NT2/D1 (cell line): ENCODE measurements around the gene NME8.

ENCODE experiments used
- DNase-seq: peaks from one replicate; pipeline ENCODE4 v3.0.0-alpha.2; 2011; ENCODE audit warnings: low read depth, low spot score
- H3K27me3 ChIP-seq: 2 replicates; pipeline ENCODE4 v1.6.0; 2011; ENCODE audit warnings: mild to moderate bottlenecking; ENCODE audit not compliant: insufficient read length, insufficient read depth
- H3K36me3 ChIP-seq: 2 replicates; pipeline ENCODE4 v1.6.1; 2011; ENCODE audit warnings: mild to moderate bottlenecking, low read length, mixed read lengths; ENCODE audit not compliant: insufficient read depth, insufficient read length
- H3K4me1 ChIP-seq: 2 replicates; pipeline ENCODE4 v1.5.1; 2011; ENCODE audit not compliant: insufficient read depth, insufficient read length
- H3K4me3 ChIP-seq: 2 replicates; pipeline ENCODE4 v1.5.1; 2011; ENCODE audit warnings: low read depth; ENCODE audit not compliant: insufficient read length
- H3K9ac ChIP-seq: 2 replicates; pipeline ENCODE4 v1.6.0; 2011; ENCODE audit warnings: low read depth; ENCODE audit not compliant: insufficient read length
- H3K9me3 ChIP-seq: 2 replicates; pipeline ENCODE4 v1.5.1; 2011; ENCODE audit warnings: mild to moderate bottlenecking, low read length; ENCODE audit not compliant: insufficient read depth
- SUZ12 ChIP-seq: IDR thresholded peaks from 2 replicates; pipeline ENCODE4 v1.6.1; 2011; ENCODE audit not compliant: insufficient read length, insufficient read depth; ENCODE audit errors: extremely low read depth
- YY1 ChIP-seq: IDR thresholded peaks from 2 replicates; pipeline ENCODE4 v1.6.1; 2011; ENCODE audit not compliant: insufficient read length, insufficient read depth
- ZNF274 ChIP-seq: IDR thresholded peaks from 2 replicates; pipeline ENCODE4 v1.6.1; 2011; ENCODE audit warnings: mild to moderate bottlenecking, low read depth, low read length

The NME8 gene

GRCh38 chr7:37820708-37821468 is 27.5 kb upstream of the NME8 start:
- H3K9me3 ChIP-seq: 0 out of 2 replicates have a peak, but pooled peaks cover 6% of the 10 kb centered on the region
- no peak overlapping the region for H3K4me3 ChIP-seq
- no peaks in the 10 kb centered on the region for H3K4me1 ChIP-seq
- DNase-seq: no peak
- TF ChIP-seq YY1 (no peak), SUZ12 (no peak), ZNF274 (no peak)
- H3K9ac ChIP-seq: no peak overlapping the region
- H3K27me3 ChIP-seq: no peaks in the 10 kb centered on the region
- H3K36me3 ChIP-seq: no peaks in the 10 kb centered on the region

- H3K4me3 ChIP-seq: no peak overlapping the region
- H3K9ac ChIP-seq: no peak overlapping the region
- no peaks in the 10 kb centered on the region for H3K36me3 ChIP-seq
- TF ChIP-seq SUZ12 (no peak), ZNF274 (no peak), YY1 (no peak)
- no peak for DNase-seq
- H3K4me1 ChIP-seq: no peaks in the 10 kb centered on the region
- 0 out of 2 replicates have a peak, but pooled peaks cover 6% of the 10 kb centered on the region for H3K9me3 ChIP-seq
- no peaks in the 10 kb centered on the region for H3K27me3 ChIP-seq
Measured at GRCh38 chr7:37822946-37823345, 25.5 kb upstream of the NME8 start.

GRCh38 chr7:37823557-37823956 is 24.8 kb upstream of the NME8 start:
- Histone ChIP-seq H3K4me3 (no peak overlapping the region), H3K36me3 (no peaks in the 10 kb centered on the region), H3K9ac (no peak overlapping the region), H3K27me3 (no peaks in the 10 kb centered on the region), H3K9me3 (0 out of 2 replicates have a peak, but pooled peaks cover 6% of the 10 kb centered on the region), H3K4me1 (no peaks in the 10 kb centered on the region)
- DNase-seq: no peak
- TF ChIP-seq YY1 (no peak), ZNF274 (no peak), SUZ12 (no peak)

GRCh38 chr7:37825038-37825437 is 23.4 kb upstream of the NME8 start:
- no peak overlapping the region for H3K9ac ChIP-seq
- no peaks in the 10 kb centered on the region for H3K36me3 ChIP-seq
- no peak for DNase-seq
- no peak for TF ChIP-seq SUZ12
- TF ChIP-seq YY1: no peak
- TF ChIP-seq ZNF274: no peak
- 0 out of 2 replicates have a peak, but pooled peaks cover 6% of the 10 kb centered on the region for H3K9me3 ChIP-seq
- H3K4me3 ChIP-seq: no peak overlapping the region
- no peaks in the 10 kb centered on the region for H3K27me3 ChIP-seq
- no peaks in the 10 kb centered on the region for H3K4me1 ChIP-seq

- Histone ChIP-seq H3K36me3 (no peaks in the 10 kb centered on the region), H3K27me3 (no peaks in the 10 kb centered on the region), H3K4me3 (no peak overlapping the region), H3K9me3 (peaks cover 4% of the 10 kb centered on the region; the same call in 1 of the 2 replicates), H3K4me1 (no peaks in the 10 kb centered on the region), H3K9ac (no peak overlapping the region)
- TF ChIP-seq SUZ12 (no peak), ZNF274 (no peak), YY1 (no peak)
- no peak for DNase-seq
Measured at GRCh38 chr7:37826825-37827224, 21.6 kb upstream of the NME8 start.

- Histone ChIP-seq H3K4me1 (no peaks in the 10 kb centered on the region), H3K4me3 (no peak overlapping the region), H3K9ac (no peak overlapping the region), H3K9me3 (peaks cover 4% of the 10 kb centered on the region; the same call in 1 of the 2 replicates), H3K36me3 (no peaks in the 10 kb centered on the region), H3K27me3 (no peaks in the 10 kb centered on the region)
- no peak for TF ChIP-seq SUZ12
- no peak for DNase-seq
Measured at GRCh38 chr7:37831244-37831643, 17.2 kb upstream of the NME8 start.

- no peak overlapping the region for H3K9ac ChIP-seq
- no peak overlapping the region for H3K4me3 ChIP-seq
- no peaks in the 10 kb centered on the region for H3K4me1 ChIP-seq
- no peaks in the 10 kb centered on the region for H3K36me3 ChIP-seq
- H3K9me3 ChIP-seq: peaks cover 4% of the 10 kb centered on the region; the same call in 1 of the 2 replicates
- no peaks in the 10 kb centered on the region for H3K27me3 ChIP-seq
- TF ChIP-seq SUZ12 (no peak), ZNF274 (no peak), YY1 (no peak)
- no peak for DNase-seq
Measured at GRCh38 chr7:37832194-37832593, 16.2 kb upstream of the NME8 start.
